K562 (cell line): Measurements from ENCODE around the gene RWDD1. TPM values are rescaled to one million over a fixed set of nuclear protein-coding genes. Genes with fewer than 3 reads are reported as not detected.
A peak's percentile ranks its signal among the peaks of the same experiment; 100 is the strongest.

Experiments
- ATAC-seq: fragments of 200-7000 bp; cut with Tn5 transposase; 3 replicates; pipeline ENCODE4 v1.9.1; 2020; ENCODE audit warnings: moderate library complexity
- BruUV-seq: library from RNA; stranded (reverse); fragments of 400-500 nt; replicated peaks from 2 replicates; lab custom pipeline; 2021; lab: Mats Ljungman, UMichigan
- CTCF ChIA-PET: fragments of 300-600 bp; formaldehyde crosslinking; extraction: SDS; loops from one replicate; lab custom pipeline; 2021; ENCODE audit warnings: low intra/inter-chr PET ratio; lab: Yijun Ruan, JAX
- POLR2A ChIA-PET: fragments of 300-600, 350-650 bp; sonication (Branson Sonifier 250); formaldehyde crosslinking; extraction: SDS; loops from one replicate; lab custom pipeline; 2021; ENCODE audit warnings: antibody characterized with exemption, inconsistent platforms; lab: Yijun Ruan, JAX
- DNase-seq, 4 experiments: peaks; one replicate each; pipeline versions ENCODE4 v3.0.0 to v3.0.0-alpha.2; 2011 to 2018; ENCODE audit warnings: low spot score in 3 of 4, mixed read lengths in 3 of 4; ENCODE audit errors: extremely low read depth in 1 of 4
- FAIRE-seq: peaks from 2 replicates; lab custom pipeline; 2011; peaks lifted over from hg19 to GRCh38; lab: Jason Lieb, UNC
- H2AFZ ChIP-seq: 2 replicates; pipeline ENCODE4 v1.6.0; 2011; ENCODE audit warnings: low read depth, low read length, control low read depth, inconsistent platforms
- H3K27ac ChIP-seq: fragments of 200-600 bp; 3 replicates; pipeline ENCODE4 v1.8.0; 2011; ENCODE audit warnings: low read depth, mild to moderate bottlenecking, control low read depth, inconsistent platforms, low read length, moderate library complexity, mixed read lengths; ENCODE audit errors: extremely low read depth
- H3K27me3 ChIP-seq, 2 experiments: fragments of 300-600 bp in 1 of 2; 2 replicates in 1 of 2; 3 replicates in 1 of 2; pipeline versions ENCODE4 v1.6.0 to v1.8.0; 2011; ENCODE audit warnings: inconsistent platforms in 2 of 2, low read length in 2 of 2, mild to moderate bottlenecking in 1 of 2, mixed read lengths in 1 of 2, moderate library complexity in 1 of 2; ENCODE audit not compliant: control insufficient read depth in 2 of 2, insufficient read depth in 2 of 2
- H3K36me3 ChIP-seq: fragments of 300-600 bp; 3 replicates; pipeline ENCODE4 v1.8.0; 2011; ENCODE audit warnings: mild to moderate bottlenecking, low read length, inconsistent platforms; ENCODE audit not compliant: control insufficient read depth, insufficient read depth
- H3K4me1 ChIP-seq, 2 experiments: fragments of 200-600 bp in 1 of 2; replicated peaks in 1 of 2; 2 replicates in 1 of 2; 3 replicates in 1 of 2; pipeline versions ENCODE4 v1.5.1 to v1.8.0; 2011; ENCODE audit warnings: inconsistent platforms in 2 of 2, low read length in 2 of 2, mild to moderate bottlenecking in 1 of 2, mixed read lengths in 1 of 2, moderate library complexity in 1 of 2; ENCODE audit not compliant: control insufficient read depth in 2 of 2, insufficient read depth in 2 of 2
- H3K4me2 ChIP-seq: 2 replicates; pipeline ENCODE4 v1.6.1; 2011; ENCODE audit warnings: low read length, control low read depth, inconsistent platforms, mixed read lengths; ENCODE audit not compliant: insufficient read depth
- H3K4me3 ChIP-seq: fragments of 200-600 bp; sonication (generic), shearing (Covaris generic); 2 replicates; pipeline ENCODE4 v1.5.1; 2016; ENCODE audit warnings: control low read depth, inconsistent platforms
- H3K79me2 ChIP-seq: fragments of 200-600 bp; 3 replicates; pipeline ENCODE4 v1.8.0; 2011; ENCODE audit warnings: low read length, inconsistent platforms; ENCODE audit not compliant: control insufficient read depth, insufficient read depth
- H3K9ac ChIP-seq, 2 experiments: 2 replicates each; pipeline versions ENCODE4 v1.6.0 to v1.6.1; 2011; ENCODE audit warnings: low read depth in 2 of 2, low read length in 2 of 2, control low read depth in 1 of 2, inconsistent platforms in 1 of 2, mild to moderate bottlenecking in 1 of 2, mixed read lengths in 1 of 2; ENCODE audit not compliant: insufficient read depth in 1 of 2
- H3K9me1 ChIP-seq: one replicate; pipeline ENCODE4 v1.6.0; 2011; ENCODE audit warnings: inconsistent platforms, mild to moderate bottlenecking, low read length, moderate library complexity; ENCODE audit not compliant: control insufficient read depth, insufficient read depth
- H3K9me3 ChIP-seq: replicated peaks from 2 replicates; pipeline ENCODE4 v1.5.1; 2011; ENCODE audit warnings: low read depth, low read length, inconsistent platforms; ENCODE audit not compliant: control insufficient read depth, insufficient read depth
- H4K20me1 ChIP-seq: replicated peaks from 2 replicates; pipeline ENCODE4 v1.6.1; 2011; ENCODE audit warnings: low read length, inconsistent platforms, mixed read lengths; ENCODE audit not compliant: control insufficient read depth, insufficient read depth
- ZNF589 ChIP-seq: fragments of 200-800 bp; sonication (Bioruptor generic); IDR thresholded peaks from 2 replicates; pipeline ENCODE4 v1.6.1; 2016; ENCODE audit warnings: low read depth, missing genetic modification characterization, missing compliant biosample characterization
- WGBS: fragments of 100-300 bp; shearing (Covaris generic); methylation state at CpG from one replicate; pipeline ENCODE4 v1.1.6; 2016; ENCODE audit warnings: low coverage, mixed read lengths; ENCODE audit not compliant: insufficient coverage; ENCODE audit errors: missing lambda C conversion rate; 5-methylcytosine and 5-hydroxymethylcytosine counted together
- in situ Hi-C: fragments of 300-500 bp; cut with MboI; formaldehyde crosslinking; loops from 4 replicates; pipeline ENCODE4 v1.15.0; 2018; ENCODE audit warnings: inconsistent platforms, mixed read lengths
- intact Hi-C: fragments of 100-400 bp; cut with micrococcal nuclease; formaldehyde crosslinking; loops from 2 replicates; pipeline ENCODE4 v1.14.2; 2022
- polyA plus RNA-seq, 8 experiments: library from polyadenylated mRNA; depleted of rRNA in 4 of 8; stranded (reverse) in 5 of 8; unstranded in 3 of 8; fragments of >200 nt; fragmentation: Nextera tagmentation in 2 of 8; fragmentation: Illumina TruSeq in 1 of 8; extraction: Ambion mirVana in 2 of 8; extraction: Trizol in 1 of 8; gene quantifications; 2 replicates each; pipeline versions ENCODE4 v1.2.1 to v1.2.3, GENCODE V29; 2011 to 2014; ENCODE audit warnings: inconsistent platforms in 1 of 8, missing spikeins in 1 of 8
- total RNA-seq, 7 experiments: library from RNA; depleted of rRNA in 6 of 7; stranded (reverse); fragments of >200 nt in 6 of 7; fragmentation: Illumina TruSeq in 2 of 7; extraction: Trizol in 2 of 7; gene quantifications; 2 replicates each; pipeline versions ENCODE4 v1.2.1 to v1.2.3, GENCODE V29; 2011 to 2021; ENCODE audit warnings: low replicate concordance in 1 of 7
- TF ChIP-seq, protein P1 (sequence below): IDR thresholded peaks from 2 replicates; pipeline ENCODE4 v1.6.1; 2011; ENCODE audit warnings: borderline replicate concordance, low read depth, mild to moderate bottlenecking, moderate library complexity, low read length; ENCODE audit not compliant: insufficient read depth, poor library complexity, severe bottlenecking
- TF ChIP-seq, protein P2 (sequence below), 3 experiments: IDR thresholded peaks in 2 of 3; conservative IDR thresholded peaks in 1 of 3; 2 replicates each; pipeline ENCODE4 v1.5.1; 2011 to 2012; ENCODE audit warnings: low read length in 3 of 3, mild to moderate bottlenecking in 3 of 3, control low read depth in 2 of 3, improper control_type of control experiment in 1 of 3, inconsistent platforms in 1 of 3, low read depth in 1 of 3, mixed read lengths in 1 of 3, moderate library complexity in 1 of 3; ENCODE audit not compliant: insufficient read depth in 2 of 3

The RWDD1 gene
- total and polyA plus RNA-seq, 9 of the 15 experiments (the other 6 are each of a cell fraction or from before 2014, with no cell fraction given): 31.9 to 89.8 (median 48.7) TPM

DNA sequence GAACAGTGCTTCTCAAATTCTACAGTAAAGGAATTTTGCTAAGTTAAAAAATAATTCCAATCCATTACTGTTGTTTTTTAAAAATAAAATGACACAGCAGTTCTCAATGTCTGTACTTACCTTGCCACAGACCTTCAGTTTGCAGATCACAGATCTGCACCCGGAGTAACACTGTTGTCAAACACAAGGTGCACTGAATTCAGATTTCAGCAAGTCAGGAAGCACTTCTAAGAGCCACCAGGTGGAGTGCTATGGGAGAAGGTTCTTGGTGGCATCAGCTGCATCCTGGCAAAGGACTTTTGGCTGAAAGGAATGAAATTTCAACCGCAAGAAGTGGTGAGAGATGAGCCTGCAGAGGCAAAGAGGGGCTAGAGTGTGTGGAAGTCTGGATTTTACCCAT is 62.4 kb downstream of the RWDD1 start:
- H3K27ac ChIP-seq: no peak overlapping the region
- 78% methylated on average over 2 of the region's 2 CpGs for WGBS
- H2AFZ ChIP-seq: no peak overlapping the region
- H3K4me2 ChIP-seq: no peak overlapping the region
- TF ChIP-seq, protein P1, sequence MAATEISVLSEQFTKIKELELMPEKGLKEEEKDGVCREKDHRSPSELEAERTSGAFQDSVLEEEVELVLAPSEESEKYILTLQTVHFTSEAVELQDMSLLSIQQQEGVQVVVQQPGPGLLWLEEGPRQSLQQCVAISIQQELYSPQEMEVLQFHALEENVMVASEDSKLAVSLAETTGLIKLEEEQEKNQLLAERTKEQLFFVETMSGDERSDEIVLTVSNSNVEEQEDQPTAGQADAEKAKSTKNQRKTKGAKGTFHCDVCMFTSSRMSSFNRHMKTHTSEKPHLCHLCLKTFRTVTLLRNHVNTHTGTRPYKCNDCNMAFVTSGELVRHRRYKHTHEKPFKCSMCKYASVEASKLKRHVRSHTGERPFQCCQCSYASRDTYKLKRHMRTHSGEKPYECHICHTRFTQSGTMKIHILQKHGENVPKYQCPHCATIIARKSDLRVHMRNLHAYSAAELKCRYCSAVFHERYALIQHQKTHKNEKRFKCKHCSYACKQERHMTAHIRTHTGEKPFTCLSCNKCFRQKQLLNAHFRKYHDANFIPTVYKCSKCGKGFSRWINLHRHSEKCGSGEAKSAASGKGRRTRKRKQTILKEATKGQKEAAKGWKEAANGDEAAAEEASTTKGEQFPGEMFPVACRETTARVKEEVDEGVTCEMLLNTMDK: peak; percentile 35
- TF ChIP-seq, protein P2, sequence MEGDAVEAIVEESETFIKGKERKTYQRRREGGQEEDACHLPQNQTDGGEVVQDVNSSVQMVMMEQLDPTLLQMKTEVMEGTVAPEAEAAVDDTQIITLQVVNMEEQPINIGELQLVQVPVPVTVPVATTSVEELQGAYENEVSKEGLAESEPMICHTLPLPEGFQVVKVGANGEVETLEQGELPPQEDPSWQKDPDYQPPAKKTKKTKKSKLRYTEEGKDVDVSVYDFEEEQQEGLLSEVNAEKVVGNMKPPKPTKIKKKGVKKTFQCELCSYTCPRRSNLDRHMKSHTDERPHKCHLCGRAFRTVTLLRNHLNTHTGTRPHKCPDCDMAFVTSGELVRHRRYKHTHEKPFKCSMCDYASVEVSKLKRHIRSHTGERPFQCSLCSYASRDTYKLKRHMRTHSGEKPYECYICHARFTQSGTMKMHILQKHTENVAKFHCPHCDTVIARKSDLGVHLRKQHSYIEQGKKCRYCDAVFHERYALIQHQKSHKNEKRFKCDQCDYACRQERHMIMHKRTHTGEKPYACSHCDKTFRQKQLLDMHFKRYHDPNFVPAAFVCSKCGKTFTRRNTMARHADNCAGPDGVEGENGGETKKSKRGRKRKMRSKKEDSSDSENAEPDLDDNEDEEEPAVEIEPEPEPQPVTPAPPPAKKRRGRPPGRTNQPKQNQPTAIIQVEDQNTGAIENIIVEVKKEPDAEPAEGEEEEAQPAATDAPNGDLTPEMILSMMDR (IDR thresholded peaks at IDR 0.05 in 2 of 3, conservative IDR thresholded peaks at IDR 0.05 in 1 of 3; ENCODE audit: insufficient read depth in 2 of 3, low read depth in 1 of 3, low read length in 3 of 3): peak; percentile 29 to 32 (median 32); a peak in 3 of 6 replicates
- TF ChIP-seq ZNF589 (CRISPR knock-in tag): no peak
- TF ChIP-seq, all 486 proteins: peak for 2
- FAIRE-seq (no peak), DNase-seq (peak in 2 of 4 experiments; percentile 16 to 25), ATAC-seq (peak; percentile 61)
- Histone ChIP-seq H3K4me3 (no peak overlapping the region), H3K4me1 (peaks cover 0 to 12% of the 10 kb centered on the region in 2 experiments; a peak in 2 of 5 replicates), H3K9me1 (no peaks in the 10 kb centered on the region), H4K20me1 (no peaks in the 10 kb centered on the region), H3K27me3 (no peaks in the 10 kb centered on the region), H3K36me3 (peaks cover 30% of the 10 kb centered on the region), H3K9me3 (no peaks in the 10 kb centered on the region), H3K79me2 (no peaks in the 10 kb centered on the region), H3K9ac (no peak overlapping the region)
- intact Hi-C loops: loop anchor here (5.0 kb wide), 1 partner anchor 96 kb away; no protein-coding TSS in a partner anchor
- in situ Hi-C loops: no loop called here
- ChIA-PET POLR2A (no interaction called here), CTCF (no interaction called here)
- no TSS peak for BruUV-seq

Other genes with a start within 250 kb of the RWDD1 start
Only the 7 nearest of the 9 such genes appear.
- gene CALHM6, start 110.1 kb upstream of the RWDD1 start, total RNA-seq (2014; rRNA removed): not detected in 2 replicates
- not detected in 2 replicates for gene CALHM6, start 110.1 kb upstream of the RWDD1 start, total RNA-seq (2014; rRNA removed; fragmentation: Illumina TruSeq; extraction: Trizol)
- gene CALHM6, start 110.1 kb upstream of the RWDD1 start, total RNA-seq (2015; rRNA removed; fragmentation: Illumina TruSeq; extraction: Trizol): not detected in 2 replicates
- not detected in 2 replicates for gene CALHM6, start 110.1 kb upstream of the RWDD1 start, total RNA-seq (2021)
- 0.24 TPM in 1 of 2 replicates, not detected in the other for gene CALHM6, start 110.1 kb upstream of the RWDD1 start, polyA plus RNA-seq (2011; rRNA removed)
- gene CALHM6, start 110.1 kb upstream of the RWDD1 start, polyA plus RNA-seq (2014; fragmentation: Illumina TruSeq; extraction: Trizol): not detected in 2 replicates
- gene CALHM6, start 110.1 kb upstream of the RWDD1 start, polyA plus RNA-seq (2014; fragmentation: Nextera tagmentation; extraction: Ambion mirVana): not detected
- not detected in 2 replicates for gene CALHM6, start 110.1 kb upstream of the RWDD1 start, polyA plus RNA-seq (2014; rRNA removed)
- gene CALHM5, start 59.9 kb upstream of the RWDD1 start, total RNA-seq (2014; rRNA removed): under 0.01 and 0.08 TPM in 2 replicates
- gene CALHM5, start 59.9 kb upstream of the RWDD1 start, total RNA-seq (2014; rRNA removed; fragmentation: Illumina TruSeq; extraction: Trizol): 0.04 and 0.06 TPM in 2 replicates
- gene CALHM5, start 59.9 kb upstream of the RWDD1 start, total RNA-seq (2015; rRNA removed; fragmentation: Illumina TruSeq; extraction: Trizol): under 0.01 TPM in 1 of 2 replicates, not detected in the other
- 0.02 and 0.04 TPM in 2 replicates for gene CALHM5, start 59.9 kb upstream of the RWDD1 start, total RNA-seq (2021)
- gene CALHM5, start 59.9 kb upstream of the RWDD1 start, polyA plus RNA-seq (2011; rRNA removed): 0.01 TPM in 1 of 2 replicates, not detected in the other
- gene CALHM5, start 59.9 kb upstream of the RWDD1 start, polyA plus RNA-seq (2014; fragmentation: Illumina TruSeq; extraction: Trizol): 0.01 and 0.06 TPM in 2 replicates
- under 1 TPM in 1 of 2 experiments, not detected in 1; 0.04 TPM for gene CALHM5, start 59.9 kb upstream of the RWDD1 start, polyA plus RNA-seq (2014; fragmentation: Nextera tagmentation; extraction: Ambion mirVana)
- 0.05 TPM in 1 of 2 replicates, not detected in the other for gene CALHM5, start 59.9 kb upstream of the RWDD1 start, polyA plus RNA-seq (2014; rRNA removed)
- not detected in 2 replicates for gene TRAPPC3L, start 25.8 kb upstream of the RWDD1 start, total RNA-seq (2014; rRNA removed)
- not detected in 2 replicates for gene TRAPPC3L, start 25.8 kb upstream of the RWDD1 start, total RNA-seq (2014; rRNA removed; fragmentation: Illumina TruSeq; extraction: Trizol)
- not detected in 2 replicates for gene TRAPPC3L, start 25.8 kb upstream of the RWDD1 start, total RNA-seq (2015; rRNA removed; fragmentation: Illumina TruSeq; extraction: Trizol)
- gene TRAPPC3L, start 25.8 kb upstream of the RWDD1 start, total RNA-seq (2021): not detected in 2 replicates
- not detected in 2 replicates for gene TRAPPC3L, start 25.8 kb upstream of the RWDD1 start, polyA plus RNA-seq (2011; rRNA removed)
- not detected in 2 replicates for gene TRAPPC3L, start 25.8 kb upstream of the RWDD1 start, polyA plus RNA-seq (2014; fragmentation: Illumina TruSeq; extraction: Trizol)
- gene TRAPPC3L, start 25.8 kb upstream of the RWDD1 start, polyA plus RNA-seq (2014; fragmentation: Nextera tagmentation; extraction: Ambion mirVana): not detected
- not detected in 2 replicates for gene TRAPPC3L, start 25.8 kb upstream of the RWDD1 start, polyA plus RNA-seq (2014; rRNA removed)
- not detected in 2 replicates for gene CALHM4, start 17.8 kb upstream of the RWDD1 start, total RNA-seq (2014; rRNA removed)
- gene CALHM4, start 17.8 kb upstream of the RWDD1 start, total RNA-seq (2014; rRNA removed; fragmentation: Illumina TruSeq; extraction: Trizol): not detected in 2 replicates
- gene CALHM4, start 17.8 kb upstream of the RWDD1 start, total RNA-seq (2015; rRNA removed; fragmentation: Illumina TruSeq; extraction: Trizol): not detected in 2 replicates
- not detected in 2 replicates for gene CALHM4, start 17.8 kb upstream of the RWDD1 start, total RNA-seq (2021)
- not detected in 2 replicates for gene CALHM4, start 17.8 kb upstream of the RWDD1 start, polyA plus RNA-seq (2011; rRNA removed)
- not detected in 2 replicates for gene CALHM4, start 17.8 kb upstream of the RWDD1 start, polyA plus RNA-seq (2014; fragmentation: Illumina TruSeq; extraction: Trizol)
- not detected for gene CALHM4, start 17.8 kb upstream of the RWDD1 start, polyA plus RNA-seq (2014; fragmentation: Nextera tagmentation; extraction: Ambion mirVana)
- gene CALHM4, start 17.8 kb upstream of the RWDD1 start, polyA plus RNA-seq (2014; rRNA removed): not detected in 2 replicates
- gene RSPH4A, start 45.0 kb downstream of the RWDD1 start, total RNA-seq (2014; rRNA removed): 0.14 TPM in 1 of 2 replicates, not detected in the other
- 0.11 and 0.32 TPM in 2 replicates for gene RSPH4A, start 45.0 kb downstream of the RWDD1 start, total RNA-seq (2014; rRNA removed; fragmentation: Illumina TruSeq; extraction: Trizol)
- gene RSPH4A, start 45.0 kb downstream of the RWDD1 start, total RNA-seq (2015; rRNA removed; fragmentation: Illumina TruSeq; extraction: Trizol): 0.29 and 0.30 TPM in 2 replicates
- 0.11 TPM in 2 replicates for gene RSPH4A, start 45.0 kb downstream of the RWDD1 start, total RNA-seq (2021)
- gene RSPH4A, start 45.0 kb downstream of the RWDD1 start, polyA plus RNA-seq (2011; rRNA removed): 0.04 and 0.19 TPM in 2 replicates
- gene RSPH4A, start 45.0 kb downstream of the RWDD1 start, polyA plus RNA-seq (2014; fragmentation: Illumina TruSeq; extraction: Trizol): 0.29 and 0.30 TPM in 2 replicates
- under 1 TPM; 0.07 to 0.08 TPM for gene RSPH4A, start 45.0 kb downstream of the RWDD1 start, polyA plus RNA-seq (2014; fragmentation: Nextera tagmentation; extraction: Ambion mirVana)
- 0.03 and 0.15 TPM in 2 replicates for gene RSPH4A, start 45.0 kb downstream of the RWDD1 start, polyA plus RNA-seq (2014; rRNA removed)
- 18.3 and 19.1 TPM in 2 replicates for gene ZUP1, start 97.3 kb downstream of the RWDD1 start, total RNA-seq (2014; rRNA removed)
- 37.7 and 42.9 TPM in 2 replicates for gene ZUP1, start 97.3 kb downstream of the RWDD1 start, total RNA-seq (2014; rRNA removed; fragmentation: Illumina TruSeq; extraction: Trizol)
- gene ZUP1, start 97.3 kb downstream of the RWDD1 start, total RNA-seq (2015; rRNA removed; fragmentation: Illumina TruSeq; extraction: Trizol): 28.6 and 31.8 TPM in 2 replicates
- gene ZUP1, start 97.3 kb downstream of the RWDD1 start, total RNA-seq (2021): 20.1 and 25.6 TPM in 2 replicates
- 35.8 and 39.3 TPM in 2 replicates for gene ZUP1, start 97.3 kb downstream of the RWDD1 start, polyA plus RNA-seq (2011; rRNA removed)
- gene ZUP1, start 97.3 kb downstream of the RWDD1 start, polyA plus RNA-seq (2014; fragmentation: Illumina TruSeq; extraction: Trizol): 27.2 and 31.3 TPM in 2 replicates
- gene ZUP1, start 97.3 kb downstream of the RWDD1 start, polyA plus RNA-seq (2014; fragmentation: Nextera tagmentation; extraction: Ambion mirVana): 10 to 100 TPM; 11.8 to 16.2 TPM
- 27.5 and 29.7 TPM in 2 replicates for gene ZUP1, start 97.3 kb downstream of the RWDD1 start, polyA plus RNA-seq (2014; rRNA removed)
- gene KPNA5, start 109.7 kb downstream of the RWDD1 start, total RNA-seq (2014; rRNA removed): 5.4 and 6.3 TPM in 2 replicates
- gene KPNA5, start 109.7 kb downstream of the RWDD1 start, total RNA-seq (2014; rRNA removed; fragmentation: Illumina TruSeq; extraction: Trizol): 9.3 and 9.5 TPM in 2 replicates
- gene KPNA5, start 109.7 kb downstream of the RWDD1 start, total RNA-seq (2015; rRNA removed; fragmentation: Illumina TruSeq; extraction: Trizol): 9.0 and 10.3 TPM in 2 replicates
- gene KPNA5, start 109.7 kb downstream of the RWDD1 start, total RNA-seq (2021): 6.5 and 7.5 TPM in 2 replicates
- gene KPNA5, start 109.7 kb downstream of the RWDD1 start, polyA plus RNA-seq (2011; rRNA removed): 5.2 and 7.0 TPM in 2 replicates
- gene KPNA5, start 109.7 kb downstream of the RWDD1 start, polyA plus RNA-seq (2014; fragmentation: Illumina TruSeq; extraction: Trizol): 6.5 and 6.9 TPM in 2 replicates
- gene KPNA5, start 109.7 kb downstream of the RWDD1 start, polyA plus RNA-seq (2014; fragmentation: Nextera tagmentation; extraction: Ambion mirVana): 1 to 10 TPM; 3.2 to 3.3 TPM
- 3.7 and 4.5 TPM in 2 replicates for gene KPNA5, start 109.7 kb downstream of the RWDD1 start, polyA plus RNA-seq (2014; rRNA removed)